HepG2 (cell line): Measurements from ENCODE around the gene THADA. TPM values are rescaled to one million over a fixed set of nuclear protein-coding genes. Genes with fewer than 3 reads are reported as not detected.
A peak's percentile ranks its signal among the peaks of the same experiment; 100 is the strongest.

Source experiments
- CREB1 ChIP-seq, 2 experiments: fragments of 450-650 bp in 1 of 2; IDR thresholded peaks; 2 replicates each; pipeline ENCODE4 v1.6.1; 2016 to 2017; ENCODE audit warnings: control low read depth in 1 of 2, mild to moderate bottlenecking in 1 of 2, missing compliant biosample characterization in 1 of 2, missing genetic modification characterization in 1 of 2
- HNF4G ChIP-seq, 2 experiments: sonication (generic) in 1 of 2; formaldehyde crosslinking in 1 of 2; IDR thresholded peaks; 2 replicates each; pipeline versions ENCODE4 v1.4.0 to v1.6.1; 2011 to 2020; ENCODE audit warnings: borderline replicate concordance in 2 of 2, low read depth in 2 of 2, mild to moderate bottlenecking in 2 of 2, low read length in 1 of 2, missing genetic modification reagents in 1 of 2, moderate library complexity in 1 of 2
- HNRNPLL ChIP-seq: fragments of 200-400 bp; formaldehyde crosslinking; IDR thresholded peaks from 2 replicates; pipeline ENCODE4 v1.6.1; 2017; ENCODE audit warnings: mild to moderate bottlenecking, low read depth, low read length; ENCODE audit not compliant: poor library complexity, severe bottlenecking
- KDM1A ChIP-seq: IDR thresholded peaks from 2 replicates; pipeline ENCODE4 v1.6.1; 2016; ENCODE audit warnings: missing compliant biosample characterization
- KDM2A ChIP-seq: sonication (generic); formaldehyde crosslinking; IDR thresholded peaks from 2 replicates; pipeline ENCODE4 v1.4.0; 2020; ENCODE audit warnings: low read depth, missing genetic modification reagents, borderline replicate concordance
- KDM3A ChIP-seq: IDR thresholded peaks from 2 replicates; pipeline ENCODE4 v1.6.1; 2018; ENCODE audit warnings: low read depth, missing compliant biosample characterization
- KLF16 ChIP-seq, 2 experiments: sonication (generic) in 1 of 2; formaldehyde crosslinking in 1 of 2; IDR thresholded peaks; 2 replicates each; pipeline versions ENCODE4 v1.6.1 to v1.8.0; 2016 to 2023; ENCODE audit warnings: missing genetic modification reagents in 2 of 2, missing compliant biosample characterization in 1 of 2
- NCOR1 ChIP-seq: fragments of 200-600 bp; sonication (generic); IDR thresholded peaks from 2 replicates; pipeline ENCODE4 v1.7.0; 2017; ENCODE audit warnings: antibody characterized with exemption, low read length, borderline replicate concordance
- NFYC ChIP-seq: IDR thresholded peaks from 2 replicates; pipeline ENCODE4 v1.6.1; 2016; ENCODE audit warnings: missing genetic modification reagents, missing compliant biosample characterization
- NR0B2 ChIP-seq: sonication (generic); formaldehyde crosslinking; IDR thresholded peaks from 2 replicates; pipeline ENCODE4 v1.4.0; 2020; ENCODE audit warnings: mild to moderate bottlenecking, missing genetic modification reagents
- RORA ChIP-seq: sonication (generic); formaldehyde crosslinking; IDR thresholded peaks from 2 replicates; pipeline ENCODE4 v1.5.0; 2020; ENCODE audit warnings: mild to moderate bottlenecking, missing genetic modification reagents, moderate library complexity
- SALL1 ChIP-seq: sonication (generic); formaldehyde crosslinking; IDR thresholded peaks from 2 replicates; pipeline ENCODE4 v1.8.0; 2022; ENCODE audit warnings: mild to moderate bottlenecking, missing genetic modification reagents
- SAP130 ChIP-seq: IDR thresholded peaks from 2 replicates; pipeline ENCODE4 v1.6.1; 2016; ENCODE audit warnings: low read depth
- SMARCC2 ChIP-seq: fragments of 450-650 bp; IDR thresholded peaks from 2 replicates; pipeline ENCODE4 v1.6.1; 2017; ENCODE audit warnings: antibody characterized with exemption, mild to moderate bottlenecking
- TBL1XR1 ChIP-seq: fragments of 150-350 bp; IDR thresholded peaks from 2 replicates; pipeline ENCODE4 v1.6.1; 2014; ENCODE audit warnings: borderline replicate concordance, low read length; ENCODE audit not compliant: partially characterized antibody
- TEAD3 ChIP-seq: optimal IDR thresholded peaks from 2 replicates; pipeline ENCODE3; 2016; ENCODE audit warnings: borderline replicate concordance
- THRA ChIP-seq: sonication (generic); formaldehyde crosslinking; IDR thresholded peaks from 2 replicates; pipeline ENCODE4 v1.4.0; 2020; ENCODE audit warnings: missing genetic modification reagents, borderline replicate concordance
- ZNF224 ChIP-seq: sonication (generic); formaldehyde crosslinking; IDR thresholded peaks from 2 replicates; pipeline ENCODE4 v1.5.0; 2020; ENCODE audit warnings: mild to moderate bottlenecking, missing genetic modification reagents
- ZNF253 ChIP-seq: sonication (generic); formaldehyde crosslinking; IDR thresholded peaks from 2 replicates; pipeline ENCODE4 v1.8.0; 2022; ENCODE audit warnings: mild to moderate bottlenecking, missing genetic modification reagents, borderline replicate concordance
- ZNF333 ChIP-seq: sonication (generic); formaldehyde crosslinking; IDR thresholded peaks from 2 replicates; pipeline ENCODE4 v1.4.0; 2020; ENCODE audit warnings: mild to moderate bottlenecking, missing genetic modification reagents, borderline replicate concordance
- ZNF530 ChIP-seq: sonication (generic); formaldehyde crosslinking; IDR thresholded peaks from 2 replicates; pipeline ENCODE4 v1.5.0; 2020; ENCODE audit warnings: low read depth, mild to moderate bottlenecking, missing genetic modification reagents
- ZNF558 ChIP-seq: sonication (generic); formaldehyde crosslinking; IDR thresholded peaks from 2 replicates; pipeline ENCODE4 v1.9.0; 2022; ENCODE audit warnings: mild to moderate bottlenecking, missing genetic modification reagents, borderline replicate concordance
- ZNF616 ChIP-seq: sonication (generic); formaldehyde crosslinking; IDR thresholded peaks from 2 replicates; pipeline ENCODE4 v1.5.0; 2020; ENCODE audit warnings: low read depth, mild to moderate bottlenecking, missing genetic modification reagents
- ZNF766 ChIP-seq: sonication (generic); formaldehyde crosslinking; IDR thresholded peaks from 2 replicates; pipeline ENCODE4 v1.5.0; 2020; ENCODE audit warnings: missing genetic modification reagents, borderline replicate concordance
- ZNF773 ChIP-seq: sonication (generic); formaldehyde crosslinking; IDR thresholded peaks from 2 replicates; pipeline ENCODE4 v1.4.0; 2020; ENCODE audit warnings: missing genetic modification reagents, borderline replicate concordance
- ZSCAN22 ChIP-seq: sonication (generic); formaldehyde crosslinking; IDR thresholded peaks from 2 replicates; pipeline ENCODE4 v1.4.0; 2020; ENCODE audit warnings: mild to moderate bottlenecking, missing genetic modification reagents
- polyA plus RNA-seq, 8 experiments: library from polyadenylated mRNA; depleted of rRNA in 3 of 8; stranded (reverse) in 7 of 8; unstranded in 1 of 8; fragments of >200 nt; fragmentation: Illumina TruSeq in 4 of 8; extraction: Trizol in 4 of 8; gene quantifications; 2 replicates each; pipeline versions ENCODE4 v1.2.1 to v1.2.3, GENCODE V29; 2011 to 2016; ENCODE audit warnings: low read depth in 4 of 8, missing spikeins in 1 of 8, mixed read lengths in 1 of 8; ENCODE audit not compliant: insufficient read depth in 1 of 8
- total RNA-seq, 5 experiments: library from RNA; depleted of rRNA; stranded (reverse); fragments of >200 nt; fragmentation: Illumina TruSeq; extraction: Trizol; gene quantifications; 2 replicates each; pipeline ENCODE4 v1.2.3, GENCODE V29; 2016; ENCODE audit warnings: low read depth in 1 of 5
- TF ChIP-seq, protein P1 (sequence below): sonication (generic); formaldehyde crosslinking; conservative IDR thresholded peaks from 2 replicates; pipeline ENCODE4 v1.8.1; 2023; ENCODE audit warnings: missing genetic modification reagents

Gene THADA
- total and polyA plus RNA-seq, 2 of the 13 experiments (the other 11 are each of a cell fraction or from before 2014, with no cell fraction given), result 12.7 to 21.7 TPM

DNA sequence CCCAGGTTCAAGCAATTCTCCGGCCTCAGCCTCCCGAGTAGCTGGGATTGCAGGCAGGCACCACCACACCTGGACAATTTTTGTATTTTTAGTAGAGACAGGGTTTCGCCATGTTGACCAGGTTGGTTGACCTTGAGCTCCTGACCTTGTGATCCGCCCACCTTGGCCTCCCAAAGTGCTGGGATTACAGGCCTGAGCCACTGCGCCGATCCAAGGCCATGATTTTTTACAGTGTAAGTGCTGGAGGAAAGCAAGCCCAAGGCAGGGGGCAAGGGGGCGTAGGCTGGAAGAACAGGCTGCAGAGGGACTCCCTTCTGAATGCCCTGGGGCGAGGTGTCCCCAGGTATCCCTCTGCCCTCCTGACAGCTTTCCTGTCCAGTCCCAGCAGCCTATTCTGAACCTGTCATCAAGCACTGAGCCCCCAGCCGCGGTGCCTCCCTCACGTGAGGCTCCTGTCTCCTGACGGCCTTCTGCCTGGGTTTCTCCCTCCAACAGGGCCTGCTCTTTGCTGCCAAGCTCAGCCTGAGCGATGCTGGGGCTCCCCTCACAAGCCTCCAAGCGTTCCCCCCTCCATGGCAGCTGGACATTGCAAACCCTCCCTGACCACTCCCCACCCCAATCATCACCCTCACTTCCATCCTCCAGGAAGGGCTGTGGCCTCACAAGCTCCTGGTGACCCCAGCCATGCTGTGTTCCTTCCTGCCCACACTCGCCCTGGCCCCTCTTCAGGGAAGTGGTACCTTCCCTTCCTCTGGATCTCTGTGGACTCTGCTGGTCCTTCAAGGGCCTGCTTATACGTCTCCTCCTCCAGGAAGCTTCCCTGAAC is 407.1 kb downstream of the THADA start (continued):
- TF ChIP-seq, protein P1, sequence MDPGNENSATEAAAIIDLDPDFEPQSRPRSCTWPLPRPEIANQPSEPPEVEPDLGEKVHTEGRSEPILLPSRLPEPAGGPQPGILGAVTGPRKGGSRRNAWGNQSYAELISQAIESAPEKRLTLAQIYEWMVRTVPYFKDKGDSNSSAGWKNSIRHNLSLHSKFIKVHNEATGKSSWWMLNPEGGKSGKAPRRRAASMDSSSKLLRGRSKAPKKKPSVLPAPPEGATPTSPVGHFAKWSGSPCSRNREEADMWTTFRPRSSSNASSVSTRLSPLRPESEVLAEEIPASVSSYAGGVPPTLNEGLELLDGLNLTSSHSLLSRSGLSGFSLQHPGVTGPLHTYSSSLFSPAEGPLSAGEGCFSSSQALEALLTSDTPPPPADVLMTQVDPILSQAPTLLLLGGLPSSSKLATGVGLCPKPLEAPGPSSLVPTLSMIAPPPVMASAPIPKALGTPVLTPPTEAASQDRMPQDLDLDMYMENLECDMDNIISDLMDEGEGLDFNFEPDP, result 0 out of 2 replicates have a peak, but pooled peaks have one; percentile 45
- no peak for TF ChIP-seq CREB1 (IDR thresholded peaks at IDR 0.05)
- no peak for TF ChIP-seq CREB1 (CRISPR knock-in tag; IDR thresholded peaks at IDR 0.05)
- no peak for TF ChIP-seq ZNF253 (CRISPR knock-in tag)
- no peak for TF ChIP-seq ZNF773 (CRISPR knock-in tag)
- TF ChIP-seq ZNF766 (CRISPR knock-in tag), result no peak
- TF ChIP-seq KLF16 (CRISPR knock-in tag; IDR thresholded peaks at IDR 0.05), result peak; percentile 59 to 71; a peak in 2 of 4 replicates
- 0 out of 2 replicates have a peak, but pooled peaks have one; percentile 32 for TF ChIP-seq ZNF558
- TF ChIP-seq KDM1A (CRISPR knock-in tag), result no peak
- no peak for TF ChIP-seq ZSCAN22 (CRISPR knock-in tag)
- peak; percentile 57 for TF ChIP-seq SALL1 (CRISPR knock-in tag)
- no peak for TF ChIP-seq NFYC
- TF ChIP-seq TEAD3, result peak; percentile 2
- no peak for TF ChIP-seq SMARCC2
- no peak for TF ChIP-seq NCOR1
- TF ChIP-seq KDM2A (CRISPR knock-in tag), result no peak
- no peak for TF ChIP-seq ZNF616 (CRISPR knock-in tag)
- no peak for TF ChIP-seq HNRNPLL
- TF ChIP-seq HNF4G (IDR thresholded peaks at IDR 0.05; ENCODE audit: borderline replicate concordance, low read depth, low read length), result peak; percentile 28; the same call in 1 of the 2 replicates
- no peak for TF ChIP-seq HNF4G (CRISPR knock-in tag; IDR thresholded peaks at IDR 0.05; ENCODE audit: borderline replicate concordance, low read depth)
- 0 out of 2 replicates have a peak, but pooled peaks have one; percentile 24 for TF ChIP-seq SAP130 (CRISPR knock-in tag)
- no peak for TF ChIP-seq TBL1XR1
- 0 out of 2 replicates have a peak, but pooled peaks have one; percentile 13 for TF ChIP-seq THRA (CRISPR knock-in tag)
- no peak for TF ChIP-seq ZNF224 (CRISPR knock-in tag)
- 0 out of 2 replicates have a peak, but pooled peaks have one; percentile 31 for TF ChIP-seq NR0B2 (CRISPR knock-in tag)
- peak; percentile 61; the same call in 1 of the 2 replicates for TF ChIP-seq KDM3A (CRISPR knock-in tag)
- TF ChIP-seq RORA (CRISPR knock-in tag), result no peak
- TF ChIP-seq ZNF333 (CRISPR knock-in tag), result peak; percentile 85; the same call in 1 of the 2 replicates
- no peak for TF ChIP-seq ZNF530
